Stomach (tissue), 9 donors: ENCODE measurements around the gene NCKAP5L. TPM values are rescaled to one million over a fixed set of nuclear protein-coding genes. Genes with fewer than 3 reads are reported as not detected.

Experiments used
- DNase-seq, 2 donors: peaks; one replicate each; pipeline versions ENCODE4 v3.0.0 to v3.0.0-alpha.2; 2013 to 2019
- H3K27ac ChIP-seq, 5 donors: fragments of 200-600 bp in 4 of 5; sonication (generic) in 4 of 5; one replicate each; pipeline ENCODE4 v1.5.1; 2013 to 2019; ENCODE audit warnings: mild to moderate bottlenecking in 1 of 5, moderate library complexity in 1 of 5
- H3K27me3 ChIP-seq, 3 donors: fragments of 200-600 bp; sonication (generic); one replicate each; pipeline ENCODE4 v1.5.1; 2017 to 2019; ENCODE audit warnings: mixed run types in 1 of 3
- H3K36me3 ChIP-seq, 4 donors: fragments of 200-600 bp; sonication (generic); 1 replicate in 3 of 4; 2 replicates in 1 of 4; pipeline ENCODE4 v1.5.1; 2016 to 2019
- H3K4me1 ChIP-seq, 4 donors: fragments of 200-600 bp; sonication (generic); one replicate each; pipeline ENCODE4 v1.5.1; 2016 to 2019
- H3K4me3 ChIP-seq, 4 donors: fragments of 200-600 bp; sonication (generic) in 3 of 4; one replicate each; pipeline ENCODE4 v1.5.1; 2016 to 2019; ENCODE audit warnings: mild to moderate bottlenecking in 1 of 4
- H3K9me3 ChIP-seq, 4 donors: fragments of 200-600 bp; sonication (generic); one replicate each; pipeline ENCODE4 v1.5.1; 2016 to 2019
- EP300 ChIP-seq: sonication (generic); formaldehyde crosslinking; IDR thresholded peaks from one replicate; pipeline ENCODE4 v1.6.1; 2017; ENCODE audit warnings: antibody characterized with exemption
- POLR2A ChIP-seq, 4 donors: fragments of 450-650 bp; IDR thresholded peaks; one replicate each; pipeline ENCODE4 v1.6.1; 2016; ENCODE audit warnings: antibody characterized with exemption in 4 of 4, control low read depth in 2 of 4, mild to moderate bottlenecking in 1 of 4, moderate library complexity in 1 of 4
- POLR2AphosphoS5 ChIP-seq, 3 donors: sonication (generic); formaldehyde crosslinking; IDR thresholded peaks; one replicate each; pipeline ENCODE4 v1.6.1; 2016; ENCODE audit warnings: antibody characterized with exemption in 3 of 3
- WGBS, 5 donors: extraction: QIAGEN DNeasy Blood & Tissue Kit in 3 of 5; methylation state at CpG; one replicate each; pipeline versions ENCODE4 v1.1.5 to v1.1.7; 2013 to 2018; 5-methylcytosine and 5-hydroxymethylcytosine counted together
- intact Hi-C: fragments of 100-400 bp; cut with DNase I; formaldehyde crosslinking; loops from one replicate; pipeline ENCODE4 v1.15.1; 2023; ENCODE audit warnings: low total_unique reads
- polyA plus RNA-seq, 3 donors: library from polyadenylated mRNA; stranded (reverse); fragments of 200-250 nt; gene quantifications; one replicate each; pipeline ENCODE4 v1.2.3, GENCODE V29; 2013
- total RNA-seq, 5 donors: library from RNA; depleted of rRNA; stranded (reverse); fragments of >200 nt; gene quantifications; one replicate each; pipeline versions ENCODE4 v1.1.0 to v1.2.3, GENCODE V29; 2014 to 2016
- TF ChIP-seq, protein P1 (sequence below), 7 experiments: fragments of 450-650 bp in 4 of 7; fragments of 200-600 bp in 3 of 7; sonication (generic) in 3 of 7; IDR thresholded peaks; one replicate each; pipeline ENCODE4 v1.5.1; 2016 to 2019; ENCODE audit warnings: antibody characterized with exemption in 7 of 7, control low read depth in 2 of 7, mild to moderate bottlenecking in 1 of 7
- donor health status: healthy with polysubstance abuse.
- donor health status: Bipolar disorder and iron deficiency.
- donor health status: healthy.

The NCKAP5L gene
- total and polyA plus RNA-seq, 8 donors, result 3.5 to 16.5 (median 7.0) TPM

GRCh38 chr12:49847161-49847560 is 18.9 kb upstream of the NCKAP5L start:
- H3K27ac ChIP-seq, result no peak overlapping the region
- peaks cover 5 to 9% (median 7%) of the 10 kb centered on the region in 4 donors for H3K4me1 ChIP-seq
- no peaks in the 10 kb centered on the region for H3K9me3 ChIP-seq
- intact Hi-C loops, result no loop called here
- TF ChIP-seq POLR2A (IDR thresholded peaks at IDR 0.05) (no peak), POLR2AphosphoS5 (IDR thresholded peaks at IDR 0.05) (no peak), EP300 (no peak)
- TF ChIP-seq, protein P1, sequence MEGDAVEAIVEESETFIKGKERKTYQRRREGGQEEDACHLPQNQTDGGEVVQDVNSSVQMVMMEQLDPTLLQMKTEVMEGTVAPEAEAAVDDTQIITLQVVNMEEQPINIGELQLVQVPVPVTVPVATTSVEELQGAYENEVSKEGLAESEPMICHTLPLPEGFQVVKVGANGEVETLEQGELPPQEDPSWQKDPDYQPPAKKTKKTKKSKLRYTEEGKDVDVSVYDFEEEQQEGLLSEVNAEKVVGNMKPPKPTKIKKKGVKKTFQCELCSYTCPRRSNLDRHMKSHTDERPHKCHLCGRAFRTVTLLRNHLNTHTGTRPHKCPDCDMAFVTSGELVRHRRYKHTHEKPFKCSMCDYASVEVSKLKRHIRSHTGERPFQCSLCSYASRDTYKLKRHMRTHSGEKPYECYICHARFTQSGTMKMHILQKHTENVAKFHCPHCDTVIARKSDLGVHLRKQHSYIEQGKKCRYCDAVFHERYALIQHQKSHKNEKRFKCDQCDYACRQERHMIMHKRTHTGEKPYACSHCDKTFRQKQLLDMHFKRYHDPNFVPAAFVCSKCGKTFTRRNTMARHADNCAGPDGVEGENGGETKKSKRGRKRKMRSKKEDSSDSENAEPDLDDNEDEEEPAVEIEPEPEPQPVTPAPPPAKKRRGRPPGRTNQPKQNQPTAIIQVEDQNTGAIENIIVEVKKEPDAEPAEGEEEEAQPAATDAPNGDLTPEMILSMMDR (IDR thresholded peaks at IDR 0.05), result no peak
- DNase-seq, result no peak
- H3K4me3 ChIP-seq, result no peak overlapping the region
- H3K27me3 ChIP-seq, result peaks cover 0 to 34% (median 0%) of the 10 kb centered on the region in 3 donors
- no peaks in the 10 kb centered on the region for H3K36me3 ChIP-seq
- 45 to 68% (median 64%) methylated on average over 2 of the region's 2 CpGs for WGBS, 5 donors

DNA sequence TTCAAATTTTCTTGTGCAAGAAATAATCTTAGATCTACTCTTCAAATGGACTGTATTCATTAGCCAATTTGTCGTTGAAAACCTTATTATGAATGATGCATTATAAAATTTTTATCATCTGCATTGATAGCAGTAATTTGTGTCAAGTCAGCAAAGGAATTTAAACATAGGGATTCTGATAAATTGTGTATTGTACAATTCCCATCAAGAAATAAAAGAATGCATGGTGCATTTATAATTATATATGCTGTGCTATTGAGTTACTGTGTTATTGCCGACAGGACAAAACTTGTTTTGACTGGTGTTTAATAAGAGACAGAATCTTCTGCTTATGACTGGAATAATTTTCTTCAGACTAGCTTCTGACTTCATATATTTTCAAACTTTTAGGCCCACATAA is 17.8 kb upstream of the NCKAP5L start:
- no peaks in the 10 kb centered on the region for H3K36me3 ChIP-seq
- intact Hi-C loops, result no loop called here
- TF ChIP-seq POLR2AphosphoS5 (IDR thresholded peaks at IDR 0.05), result no peak
- TF ChIP-seq EP300, result no peak
- TF ChIP-seq POLR2A (IDR thresholded peaks at IDR 0.05), result no peak
- TF ChIP-seq, protein P1 (IDR thresholded peaks at IDR 0.05), result no peak
- H3K4me3 ChIP-seq, result no peak overlapping the region
- peaks cover 0 to 34% (median 0%) of the 10 kb centered on the region in 3 donors for H3K27me3 ChIP-seq
- no peak for DNase-seq
- 80 to 87% (median 84%) methylated on average over 2 of the region's 2 CpGs for WGBS, 5 donors
- H3K9me3 ChIP-seq, result no peaks in the 10 kb centered on the region
- H3K27ac ChIP-seq, result no peak overlapping the region
- peaks cover 10 to 20% (median 16%) of the 10 kb centered on the region in 4 donors for H3K4me1 ChIP-seq

- Histone ChIP-seq H3K4me3 (peak overlapping the region in 1 of 4 donors; percentile 70), H3K9me3 (no peaks in the 10 kb centered on the region), H3K4me1 (peaks cover 10 to 21% (median 16%) of the 10 kb centered on the region in 4 donors), H3K27me3 (peaks cover 0 to 20% (median 0%) of the 10 kb centered on the region in 3 donors), H3K36me3 (no peaks in the 10 kb centered on the region), H3K27ac (peak overlapping the region in 2 of 5 donors; percentile 90 to 91)
- DNase-seq, result no peak
- 92 to 97% (median 95%) methylated on average over 4 of the region's 4 CpGs for WGBS, 5 donors
- TF ChIP-seq POLR2A (IDR thresholded peaks at IDR 0.05) (no peak), POLR2AphosphoS5 (IDR thresholded peaks at IDR 0.05) (no peak)
- intact Hi-C loops, result no loop called here
Measured at GRCh38 chr12:49843876-49844437, 15.7 kb upstream of the NCKAP5L start.

DNA sequence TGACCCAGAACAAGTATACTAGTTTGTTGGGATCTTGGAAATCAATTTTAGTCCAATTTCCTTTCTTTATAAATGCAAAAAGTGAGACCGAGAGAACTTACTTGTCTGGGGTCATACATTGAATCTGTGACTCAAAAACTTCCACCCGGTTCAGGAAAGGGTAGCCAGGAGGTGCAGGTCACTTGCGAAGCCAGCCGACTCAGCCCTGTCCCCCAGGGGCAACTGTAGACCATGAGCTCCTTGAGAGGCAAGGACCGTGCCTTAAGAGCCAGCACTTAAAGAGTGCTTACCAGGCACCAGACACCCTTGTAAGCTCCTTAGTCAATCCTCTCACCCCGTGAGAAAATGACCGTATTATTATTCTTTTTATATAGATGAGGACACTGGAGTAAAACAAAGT is 15.2 kb upstream of the NCKAP5L start:
- intact Hi-C loops, result no loop called here
- DNase-seq, result no peak
- TF ChIP-seq EP300 (no peak), POLR2A (IDR thresholded peaks at IDR 0.05) (no peak), POLR2AphosphoS5 (IDR thresholded peaks at IDR 0.05) (no peak)
- TF ChIP-seq, protein P1 (IDR thresholded peaks at IDR 0.05), result no peak
- Histone ChIP-seq H3K27me3 (peaks cover 0 to 16% (median 0%) of the 10 kb centered on the region in 3 donors), H3K27ac (peak overlapping the region; percentile 89 to 91 (median 90)), H3K4me1 (peaks cover 10 to 21% (median 16%) of the 10 kb centered on the region in 4 donors), H3K9me3 (no peaks in the 10 kb centered on the region), H3K4me3 (peak overlapping the region; percentile 64 to 70 (median 69)), H3K36me3 (peaks cover 0 to 3% (median under 1%) of the 10 kb centered on the region in 4 donors)
- WGBS, 5 donors, result 84 to 91% (median 86%) methylated on average over 7 of the region's 7 CpGs
